HG03460 (cell line): ENCODE data around the gene PYDC1.
"Not testable (repeated sequence)": the region's sequence is repeated elsewhere in the genome, so short reads cannot be mapped to it uniquely, and the experiment has no call there.

Source experiments
- ATAC-seq: cut with Tn5 transposase; IDR thresholded peaks from one replicate; pipeline ENCODE4 v1.9.1; 2021; ENCODE audit not compliant: unreplicated experiment

The PYDC1 gene

GRCh38 chr16:31179747-31180459 lies 37.0 kb downstream of the PYDC1 start, which contains the start of gene FUS:
TSS of gene FUS (plus strand) at chr16:31180139. CDS start at chr16:31180215, 76 bp downstream.
- peak; percentile 48 for ATAC-seq

- ATAC-seq, result peak; percentile 1
Measured at GRCh38 chr16:31179219-31179746, 37.7 kb downstream of the PYDC1 start.

- no peak for ATAC-seq
Measured at GRCh38 chr16:31177136-31177535, 39.8 kb downstream of the PYDC1 start.

DNA sequence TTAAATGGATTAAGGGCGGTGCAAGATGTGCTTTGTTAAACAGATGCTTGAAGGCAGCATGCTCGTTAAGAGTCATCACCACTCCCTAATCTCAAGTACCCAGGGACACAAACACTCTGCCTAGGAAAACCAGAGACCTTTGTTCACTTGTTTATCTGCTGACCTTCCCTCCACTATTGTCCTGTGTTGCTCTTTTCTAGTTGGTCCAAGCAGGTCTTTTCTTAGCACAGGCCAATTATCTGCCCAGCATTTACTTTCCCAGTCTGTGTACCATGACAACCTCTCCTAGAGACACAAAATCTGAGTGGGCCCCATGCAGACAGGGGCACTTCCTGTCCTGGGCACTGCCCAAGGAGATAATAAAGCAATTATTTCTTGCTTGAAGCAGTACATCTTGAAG lies 46.9 kb downstream of the PYDC1 start:
- ATAC-seq, result not testable (repeated sequence)

GRCh38 chr16:31168848-31169247 lies 48.1 kb downstream of the PYDC1 start:
- ATAC-seq, result no peak

DNA sequence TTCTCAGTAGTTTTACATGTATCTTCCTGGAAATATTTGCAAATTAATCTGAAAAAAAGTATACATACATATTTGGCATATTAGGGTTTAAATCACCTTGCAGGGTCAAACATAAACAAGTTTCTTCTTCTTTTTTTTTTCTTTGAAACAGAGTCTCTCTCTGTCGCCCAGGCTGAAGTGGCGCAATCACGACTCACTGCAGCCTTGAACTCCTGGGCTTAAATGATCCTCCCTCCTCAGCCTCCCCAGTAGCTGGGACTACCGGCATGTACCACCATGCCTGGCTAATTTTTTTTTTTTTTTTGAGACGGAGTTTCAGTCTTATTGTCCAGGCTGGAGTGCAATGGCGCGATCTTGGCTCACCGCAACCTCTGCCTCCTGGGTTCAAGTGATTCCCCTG lies 49.6 kb downstream of the PYDC1 start:
- ATAC-seq, result no peak
